Esophagus squamous epithelium (tissue), 5 donors: ENCODE measurements around the gene FHIT. TPM values are rescaled to one million over a fixed set of nuclear protein-coding genes. Genes with fewer than 3 reads are reported as not detected.
"Not testable (repeated sequence)": the region's sequence is repeated elsewhere in the genome, so short reads cannot be mapped to it uniquely, and the experiment has no call there.

Experiments
- DNase-seq: peaks from one replicate; lab custom pipeline; 2025; lab: John Stamatoyannopoulos, UW
- H3K27ac ChIP-seq, 4 donors: fragments of 200-600 bp; sonication (generic); one replicate each; pipeline ENCODE4 v1.5.1; 2016 to 2019; ENCODE audit warnings: mild to moderate bottlenecking in 1 of 4
- H3K27me3 ChIP-seq, 4 donors: fragments of 200-600 bp; sonication (generic); 1 replicate in 3 of 4; 2 replicates in 1 of 4; pipeline versions ENCODE4 v1.5.1 to v1.6.0; 2017 to 2021; ENCODE audit warnings: antibody characterized with exemption in 1 of 4
- H3K36me3 ChIP-seq, 3 donors: fragments of 200-600 bp; sonication (generic); one replicate each; pipeline ENCODE4 v1.5.1; 2016 to 2019
- H3K4me1 ChIP-seq, 3 donors: fragments of 200-600 bp; sonication (generic); one replicate each; pipeline ENCODE4 v1.5.1; 2017 to 2019
- H3K4me3 ChIP-seq, 4 donors: fragments of 200-600 bp; sonication (generic); 1 replicate in 3 of 4; 2 replicates in 1 of 4; pipeline ENCODE4 v1.5.1; 2016 to 2019; ENCODE audit warnings: mild to moderate bottlenecking in 2 of 4, moderate library complexity in 1 of 4
- H3K9me3 ChIP-seq, 3 donors: fragments of 200-600 bp; sonication (generic); one replicate each; pipeline ENCODE4 v1.5.1; 2016 to 2019
- CTCF ChIP-seq, 6 experiments: fragments of 450-650 bp in 4 of 6; fragments of 200-600 bp in 2 of 6; sonication (generic) in 2 of 6; IDR thresholded peaks; one replicate each; pipeline ENCODE4 v1.5.1; 2016 to 2019; ENCODE audit warnings: antibody characterized with exemption in 6 of 6, mild to moderate bottlenecking in 4 of 6, moderate library complexity in 4 of 6
- POLR2A ChIP-seq, 4 donors: fragments of 450-650 bp; IDR thresholded peaks; one replicate each; pipeline ENCODE4 v1.6.1; 2017; ENCODE audit warnings: antibody characterized with exemption in 4 of 4, mild to moderate bottlenecking in 4 of 4, moderate library complexity in 3 of 4
- WGBS, 2 donors: methylation state at CpG; one replicate each; pipeline ENCODE4 v1.1.5; 2018; 5-methylcytosine and 5-hydroxymethylcytosine counted together
- intact Hi-C: fragments of 100-400 bp; cut with DNase I; formaldehyde crosslinking; loops from one replicate; pipeline ENCODE4 v1.15.0; 2022
- total RNA-seq, 4 donors: library from RNA; depleted of rRNA; stranded (reverse); fragments of >200 nt; gene quantifications; one replicate each; pipeline ENCODE4 v1.1.0, GENCODE V29; 2016
- donor health status: DM: yes; HTN: yes; CAD: no.

Gene FHIT
- total RNA-seq, 4 donors from 2014 or later, result 0.64 to 5.7 (median 3.1) TPM

- no peak overlapping the region for H3K27ac ChIP-seq
- no peaks in the 10 kb centered on the region for H3K4me1 ChIP-seq
- no peak for DNase-seq
- no peaks in the 10 kb centered on the region for H3K27me3 ChIP-seq
- 72 to 91% methylated on average over 3 of the region's 3 CpGs for WGBS, 2 donors
- TF ChIP-seq POLR2A (IDR thresholded peaks at IDR 0.05) (no peak), CTCF (IDR thresholded peaks at IDR 0.05) (no peak)
- H3K36me3 ChIP-seq, result no peaks in the 10 kb centered on the region
- intact Hi-C loops, result no loop called here
- no peak overlapping the region for H3K4me3 ChIP-seq
- no peaks in the 10 kb centered on the region for H3K9me3 ChIP-seq
Measured at GRCh38 chr3:59938828-59939227, 1312.4 kb downstream of the FHIT start.

GRCh38 chr3:59937201-59937600, 1314.1 kb downstream of the FHIT start:
- Histone ChIP-seq H3K27ac (no peak overlapping the region), H3K9me3 (no peaks in the 10 kb centered on the region), H3K27me3 (no peaks in the 10 kb centered on the region), H3K4me3 (no peak overlapping the region), H3K36me3 (no peaks in the 10 kb centered on the region), H3K4me1 (no peaks in the 10 kb centered on the region)
- no peak for DNase-seq
- WGBS, 2 donors, result 81 to 84% methylated on average over 4 of the region's 4 CpGs
- intact Hi-C loops, result no loop called here
- TF ChIP-seq POLR2A (IDR thresholded peaks at IDR 0.05), result no peak
- no peak for TF ChIP-seq CTCF (IDR thresholded peaks at IDR 0.05)

GRCh38 chr3:59936472-59936871, 1314.8 kb downstream of the FHIT start:
- H3K4me3 ChIP-seq, result no peak overlapping the region
- H3K36me3 ChIP-seq, result no peaks in the 10 kb centered on the region
- intact Hi-C loops, result no loop called here
- H3K9me3 ChIP-seq, result no peaks in the 10 kb centered on the region
- TF ChIP-seq POLR2A (IDR thresholded peaks at IDR 0.05) (no peak), CTCF (IDR thresholded peaks at IDR 0.05) (no peak)
- DNase-seq, result no peak
- H3K27ac ChIP-seq, result no peak overlapping the region
- no peaks in the 10 kb centered on the region for H3K4me1 ChIP-seq
- 86 to 89% methylated on average over 3 of the region's 3 CpGs for WGBS, 2 donors
- no peaks in the 10 kb centered on the region for H3K27me3 ChIP-seq

DNA sequence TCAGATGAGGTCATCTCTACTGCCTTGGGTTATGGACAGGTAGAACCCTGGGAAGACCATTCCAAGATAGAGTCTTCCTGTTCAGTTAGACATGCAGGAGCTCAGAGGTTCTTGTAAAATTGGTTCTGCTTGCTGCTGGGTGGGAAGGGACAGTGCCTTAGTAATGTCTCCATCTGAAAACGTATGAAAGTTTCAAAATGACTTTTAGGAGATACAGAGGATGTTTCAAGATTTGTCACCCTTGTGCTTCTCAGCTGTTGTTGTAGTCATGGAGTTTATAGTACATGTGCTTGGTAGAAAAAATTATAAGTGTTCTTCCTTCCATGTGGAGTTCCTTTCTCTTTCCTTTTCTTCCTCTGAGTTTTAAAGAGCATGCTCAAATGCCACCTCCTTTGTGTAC, 1316.2 kb downstream of the FHIT start:
- no peak overlapping the region for H3K27ac ChIP-seq
- no peaks in the 10 kb centered on the region for H3K36me3 ChIP-seq
- WGBS, 2 donors, result 50 to 57% methylated on average over 1 of the region's 1 CpG
- DNase-seq, result no peak
- no peak for TF ChIP-seq CTCF (IDR thresholded peaks at IDR 0.05)
- TF ChIP-seq POLR2A (IDR thresholded peaks at IDR 0.05), result no peak
- H3K27me3 ChIP-seq, result no peaks in the 10 kb centered on the region
- intact Hi-C loops, result no loop called here
- no peaks in the 10 kb centered on the region for H3K4me1 ChIP-seq
- no peak overlapping the region for H3K4me3 ChIP-seq
- H3K9me3 ChIP-seq, result no peaks in the 10 kb centered on the region

GRCh38 chr3:59934560-59934959, 1316.7 kb downstream of the FHIT start:
- intact Hi-C loops, DNase-seq: not testable (repeated sequence)
- 81 to 94% methylated on average over 2 of the region's 2 CpGs for WGBS, 2 donors

GRCh38 chr3:59930170-59930569, 1321.1 kb downstream of the FHIT start:
- intact Hi-C loops, result no loop called here
- WGBS, 2 donors, result 65 to 80% methylated on average over 1 to 2 of the region's 2 CpGs
- Histone ChIP-seq H3K4me1 (no peaks in the 10 kb centered on the region), H3K27ac (no peak overlapping the region), H3K27me3 (no peaks in the 10 kb centered on the region), H3K9me3 (no peaks in the 10 kb centered on the region), H3K36me3 (no peaks in the 10 kb centered on the region), H3K4me3 (no peak overlapping the region)
- no peak for DNase-seq
- TF ChIP-seq POLR2A (IDR thresholded peaks at IDR 0.05) (no peak), CTCF (IDR thresholded peaks at IDR 0.05) (no peak)

More at GRCh38 chr3:59934560-59934959, 1316.7 kb downstream of the FHIT start:
- not testable (repeated sequence) for H3K27me3 ChIP-seq, H3K36me3 ChIP-seq, H3K4me1 ChIP-seq, H3K4me3 ChIP-seq, H3K9me3 ChIP-seq, H3K27ac ChIP-seq
